Prostate gland (tissue), 2 donors: Measurements from ENCODE around the gene UBALD1. TPM values are rescaled to one million over a fixed set of nuclear protein-coding genes. Genes with fewer than 3 reads are reported as not detected.

ENCODE experiments used
- DNase-seq: peaks from one replicate; pipeline ENCODE4 v3.0.0-alpha.2; 2019; ENCODE audit warnings: low spot score
- H3K27ac ChIP-seq, 2 donors: fragments of 200-600 bp; sonication (generic); 2 replicates each; pipeline ENCODE4 v1.5.1; 2017 to 2019
- H3K27me3 ChIP-seq: fragments of 200-600 bp; sonication (generic); replicated peaks from 2 replicates; pipeline ENCODE4 v1.5.1; 2019; ENCODE audit not compliant: insufficient read depth
- H3K36me3 ChIP-seq, 2 donors: fragments of 200-600 bp; sonication (generic); 1 replicate in 1 of 2; 2 replicates in 1 of 2; pipeline versions ENCODE4 v1.5.1 to v1.8.1; 2017 to 2019
- H3K4me1 ChIP-seq: fragments of 200-600 bp; sonication (generic); replicated peaks from 2 replicates; pipeline ENCODE4 v1.5.1; 2019
- H3K4me3 ChIP-seq, 2 donors: fragments of 200-600 bp; sonication (generic); 2 replicates each; pipeline ENCODE4 v1.5.1; 2017 to 2019
- H3K9me3 ChIP-seq: fragments of 200-600 bp; sonication (generic); 2 replicates; pipeline ENCODE4 v1.5.1; 2017
- POLR2A ChIP-seq: fragments of 450-650 bp; IDR thresholded peaks from one replicate; pipeline ENCODE4 v1.6.1; 2016; ENCODE audit warnings: antibody characterized with exemption, mild to moderate bottlenecking
- POLR2AphosphoS5 ChIP-seq: sonication (generic); formaldehyde crosslinking; IDR thresholded peaks from one replicate; pipeline ENCODE4 v1.6.1; 2017; ENCODE audit warnings: antibody characterized with exemption
- WGBS: methylation state at CpG from one replicate; pipeline ENCODE4 v1.1.5; 2018; 5-methylcytosine and 5-hydroxymethylcytosine counted together
- intact Hi-C: fragments of 100-400 bp; cut with DNase I; formaldehyde crosslinking; loops from one replicate; pipeline ENCODE4 v1.14.2; 2022
- small RNA-seq, 2 donors: library from RNA; depleted of rRNA; stranded (forward); fragments of <200 nt; gene quantifications; one replicate each; pipeline ENCODE3, GENCODE V24; 2016
- total RNA-seq, 2 donors: library from RNA; depleted of rRNA; stranded (reverse); fragments of >200 nt; gene quantifications; one replicate each; pipeline ENCODE4 v1.1.0, GENCODE V29; 2016
- TF ChIP-seq, protein P1 (sequence below), 4 experiments: fragments of 200-600 bp in 2 of 4; fragments of 450-650 bp in 2 of 4; sonication (generic) in 2 of 4; IDR thresholded peaks; 1 replicate in 3 of 4; 2 replicates in 1 of 4; pipeline ENCODE4 v1.5.1; 2016 to 2019; ENCODE audit warnings: antibody characterized with exemption in 4 of 4, mild to moderate bottlenecking in 2 of 4, moderate library complexity in 2 of 4

UBALD1 gene
- total RNA-seq, 2 donors from 2014 or later: 14.5 to 22.1 TPM

- Histone ChIP-seq H3K4me1 (no peaks in the 10 kb centered on the region), H3K36me3 (no peaks in the 10 kb centered on the region), H3K27me3 (no peaks in the 10 kb centered on the region), H3K9me3 (no peaks in the 10 kb centered on the region), H3K27ac (no peak overlapping the region), H3K4me3 (no peak overlapping the region)
- 84% methylated on average over 18 of the region's 18 CpGs for WGBS
- intact Hi-C loops: no loop called here
- TF ChIP-seq POLR2AphosphoS5 (no peak), POLR2A (no peak)
- TF ChIP-seq, protein P1, sequence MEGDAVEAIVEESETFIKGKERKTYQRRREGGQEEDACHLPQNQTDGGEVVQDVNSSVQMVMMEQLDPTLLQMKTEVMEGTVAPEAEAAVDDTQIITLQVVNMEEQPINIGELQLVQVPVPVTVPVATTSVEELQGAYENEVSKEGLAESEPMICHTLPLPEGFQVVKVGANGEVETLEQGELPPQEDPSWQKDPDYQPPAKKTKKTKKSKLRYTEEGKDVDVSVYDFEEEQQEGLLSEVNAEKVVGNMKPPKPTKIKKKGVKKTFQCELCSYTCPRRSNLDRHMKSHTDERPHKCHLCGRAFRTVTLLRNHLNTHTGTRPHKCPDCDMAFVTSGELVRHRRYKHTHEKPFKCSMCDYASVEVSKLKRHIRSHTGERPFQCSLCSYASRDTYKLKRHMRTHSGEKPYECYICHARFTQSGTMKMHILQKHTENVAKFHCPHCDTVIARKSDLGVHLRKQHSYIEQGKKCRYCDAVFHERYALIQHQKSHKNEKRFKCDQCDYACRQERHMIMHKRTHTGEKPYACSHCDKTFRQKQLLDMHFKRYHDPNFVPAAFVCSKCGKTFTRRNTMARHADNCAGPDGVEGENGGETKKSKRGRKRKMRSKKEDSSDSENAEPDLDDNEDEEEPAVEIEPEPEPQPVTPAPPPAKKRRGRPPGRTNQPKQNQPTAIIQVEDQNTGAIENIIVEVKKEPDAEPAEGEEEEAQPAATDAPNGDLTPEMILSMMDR (IDR thresholded peaks at IDR 0.05): no peak
- no peak for DNase-seq
Measured at GRCh38 chr16:4564661-4565267, 49.9 kb downstream of the UBALD1 start.

GRCh38 chr16:4561596-4561995 is 53.1 kb downstream of the UBALD1 start:
- Histone ChIP-seq H3K4me1 (no peaks in the 10 kb centered on the region), H3K36me3 (no peaks in the 10 kb centered on the region), H3K27ac (no peak overlapping the region), H3K4me3 (no peak overlapping the region), H3K27me3 (no peaks in the 10 kb centered on the region), H3K9me3 (no peaks in the 10 kb centered on the region)
- 52% methylated on average over 9 of the region's 9 CpGs for WGBS
- DNase-seq: no peak
- intact Hi-C loops: no loop called here
- TF ChIP-seq POLR2AphosphoS5 (no peak), POLR2A (no peak)
- TF ChIP-seq, protein P1 (IDR thresholded peaks at IDR 0.05): no peak

Small RNA genes within 50 kb of the gene (small RNA-seq; reads per million reads assigned to genes)
- 0 reads per million in 2 donors for gene RN7SL850P

Other genes starting within 250 kb of the UBALD1 start
- gene VASN, start 243.0 kb downstream of the UBALD1 start, total RNA-seq: 10 to 100 TPM; 13.1 to 97.4 TPM
- gene CORO7, start 198.3 kb downstream of the UBALD1 start, total RNA-seq: 100 to 1,000 TPM in 1 of 2 donors, 10 to 100 TPM in 1; 24.1 to 122 TPM
- 10 to 100 TPM; 47.6 to 60.0 TPM for gene DNAJA3, start 189.0 kb downstream of the UBALD1 start, total RNA-seq
- 10 to 100 TPM; 40.8 to 90.9 TPM for gene NMRAL1, start 140.3 kb downstream of the UBALD1 start, total RNA-seq
- 10 to 100 TPM; 39.9 to 70.8 TPM for gene HMOX2, start 138.5 kb downstream of the UBALD1 start, total RNA-seq
- 10 to 100 TPM; 21.1 to 30.6 TPM for gene CDIP1, start 76.1 kb downstream of the UBALD1 start, total RNA-seq
- 1 to 10 TPM in 1 of 2 donors, under 1 TPM in 1; 0.27 to 3.8 TPM for gene C16orf96, start 58.5 kb downstream of the UBALD1 start, total RNA-seq
- gene MGRN1, start 9.9 kb upstream of the UBALD1 start, total RNA-seq: 100 to 1,000 TPM in 1 of 2 donors, 10 to 100 TPM in 1; 59.6 to 101 TPM
- gene NUDT16L1, start 78.7 kb upstream of the UBALD1 start, total RNA-seq: 10 to 100 TPM; 57.4 to 75.3 TPM
- gene ANKS3, start 119.4 kb upstream of the UBALD1 start, total RNA-seq: 10 to 100 TPM; 19.1 to 42.9 TPM
- 10 to 100 TPM in 1 of 2 donors, 1 to 10 TPM in 1; 7.1 to 21.9 TPM for gene DNAAF8, start 119.6 kb upstream of the UBALD1 start, total RNA-seq
- 10 to 100 TPM; 29.2 to 33.8 TPM for gene ZNF500, start 152.3 kb upstream of the UBALD1 start, total RNA-seq
- gene SEPTIN12, start 173.5 kb upstream of the UBALD1 start, total RNA-seq: 10 to 100 TPM in 1 of 2 donors, not detected in 1; 10.8 TPM
- 10 to 100 TPM in 1 of 2 donors, 1 to 10 TPM in 1; 5.6 to 29.0 TPM for gene SMIM22, start 180.5 kb upstream of the UBALD1 start, total RNA-seq
- 10 to 100 TPM; 37.5 to 46.9 TPM for gene ROGDI, start 187.7 kb upstream of the UBALD1 start, total RNA-seq
- gene GLYR1, start 232.4 kb upstream of the UBALD1 start, total RNA-seq: 10 to 100 TPM; 57.4 to 60.8 TPM
- 10 to 100 TPM; 28.2 to 56.9 TPM for gene UBN1, start 232.6 kb upstream of the UBALD1 start, total RNA-seq